Panc1 (cell line): Measurements from ENCODE around the gene UBE2M. TPM values are rescaled to one million over a fixed set of nuclear protein-coding genes. Genes with fewer than 3 reads are reported as not detected.

Experiments used
- ATAC-seq: fragments of 200-7000 bp; cut with Tn5 transposase; 2 replicates; pipeline ENCODE4 v1.9.1; 2020; ENCODE audit warnings: mild to moderate bottlenecking, moderate library complexity
- BruUV-seq: library from RNA; stranded (reverse); fragments of 400-500 nt; replicated peaks from 2 replicates; lab custom pipeline; 2021; lab: Mats Ljungman, UMichigan
- CTCF ChIA-PET: fragments of 300-600 bp; sonication (Branson Sonifier 250); formaldehyde crosslinking; loops from one replicate; lab custom pipeline; 2022; ENCODE audit warnings: antibody characterized with exemption; lab: Charles Lee
- POLR2A ChIA-PET: fragments of 300-600 bp; sonication (Branson Sonifier 250); formaldehyde crosslinking; loops from one replicate; lab custom pipeline; 2022; ENCODE audit warnings: antibody characterized with exemption; lab: Charles Lee
- DNase-seq: peaks from one replicate; pipeline ENCODE4 v3.0.0-alpha.2; 2010; ENCODE audit warnings: low read depth, low spot score
- H3K27ac ChIP-seq: 2 replicates; pipeline ENCODE4 v1.5.1; 2011; ENCODE audit warnings: mild to moderate bottlenecking, low read length, inconsistent platforms
- H3K27me3 ChIP-seq: fragments of 200-500 bp; sonication (Bioruptor generic); 2 replicates; pipeline ENCODE4 v1.6.0; 2014; ENCODE audit warnings: low read length, inconsistent platforms; ENCODE audit not compliant: control insufficient read depth, insufficient read depth
- H3K36me3 ChIP-seq: fragments of 200-500 bp; sonication (Bioruptor generic); 2 replicates; pipeline ENCODE4 v1.5.1; 2014; ENCODE audit warnings: inconsistent platforms, mild to moderate bottlenecking, low read length, moderate library complexity; ENCODE audit not compliant: control insufficient read depth, insufficient read depth
- H3K4me1 ChIP-seq: 2 replicates; pipeline ENCODE4 v1.5.1; 2011; ENCODE audit warnings: inconsistent platforms, mild to moderate bottlenecking, low read length, moderate library complexity; ENCODE audit not compliant: control insufficient read depth, insufficient read depth
- H3K4me3 ChIP-seq, 2 experiments: 2 replicates each; pipeline ENCODE4 v1.5.1; 2011 to 2012; ENCODE audit warnings: low read depth in 2 of 2, low read length in 2 of 2, mild to moderate bottlenecking in 2 of 2, inconsistent platforms in 1 of 2, moderate library complexity in 1 of 2
- H3K9me3 ChIP-seq: fragments of 200-500 bp; sonication (Bioruptor generic); 2 replicates; pipeline ENCODE4 v1.5.1; 2014; ENCODE audit warnings: low read depth, mild to moderate bottlenecking, inconsistent platforms, low read length, moderate library complexity; ENCODE audit not compliant: control insufficient read depth, insufficient read depth
- POLR2AphosphoS5 ChIP-seq: IDR thresholded peaks from 2 replicates; pipeline ENCODE4 v1.6.1; 2012; ENCODE audit warnings: mild to moderate bottlenecking, low read depth, low read length, moderate library complexity
- SIN3A ChIP-seq: IDR thresholded peaks from 2 replicates; pipeline ENCODE4 v1.6.1; 2012; ENCODE audit warnings: low read depth, mild to moderate bottlenecking, low read length, moderate library complexity, borderline replicate concordance; ENCODE audit not compliant: insufficient read depth
- TCF7L2 ChIP-seq: IDR thresholded peaks from 2 replicates; pipeline ENCODE4 v1.6.1; 2011; ENCODE audit warnings: mild to moderate bottlenecking, low read depth, low read length, inconsistent platforms
- in situ Hi-C: cut with HindIII; loops from 2 replicates; pipeline ENCODE4 v1.10.0; 2016; ENCODE audit warnings: low sequenced_read_pairs, low pct_unique_long_range_greater_than_20kb
- intact Hi-C: fragments of 100-400 bp; cut with micrococcal nuclease; formaldehyde crosslinking; loops from one replicate; pipeline ENCODE4 v1.10.0; 2022; ENCODE audit not compliant: unreplicated experiment
- total RNA-seq: library from RNA; stranded (reverse); gene quantifications from one replicate; pipeline ENCODE4 v1.2.1, GENCODE V29; 2021; ENCODE audit not compliant: unreplicated experiment
- TF ChIP-seq, protein P1 (sequence below), 2 experiments: IDR thresholded peaks; 2 replicates each; pipeline ENCODE4 v1.6.1; 2011 to 2012; ENCODE audit warnings: low read depth in 2 of 2, control low read depth in 1 of 2, low read length in 1 of 2, mild to moderate bottlenecking in 1 of 2, moderate library complexity in 1 of 2; ENCODE audit not compliant: insufficient read depth in 1 of 2

Gene UBE2M
- total RNA-seq, 1 experiment from 2014 or later: 189 TPM

DNA sequence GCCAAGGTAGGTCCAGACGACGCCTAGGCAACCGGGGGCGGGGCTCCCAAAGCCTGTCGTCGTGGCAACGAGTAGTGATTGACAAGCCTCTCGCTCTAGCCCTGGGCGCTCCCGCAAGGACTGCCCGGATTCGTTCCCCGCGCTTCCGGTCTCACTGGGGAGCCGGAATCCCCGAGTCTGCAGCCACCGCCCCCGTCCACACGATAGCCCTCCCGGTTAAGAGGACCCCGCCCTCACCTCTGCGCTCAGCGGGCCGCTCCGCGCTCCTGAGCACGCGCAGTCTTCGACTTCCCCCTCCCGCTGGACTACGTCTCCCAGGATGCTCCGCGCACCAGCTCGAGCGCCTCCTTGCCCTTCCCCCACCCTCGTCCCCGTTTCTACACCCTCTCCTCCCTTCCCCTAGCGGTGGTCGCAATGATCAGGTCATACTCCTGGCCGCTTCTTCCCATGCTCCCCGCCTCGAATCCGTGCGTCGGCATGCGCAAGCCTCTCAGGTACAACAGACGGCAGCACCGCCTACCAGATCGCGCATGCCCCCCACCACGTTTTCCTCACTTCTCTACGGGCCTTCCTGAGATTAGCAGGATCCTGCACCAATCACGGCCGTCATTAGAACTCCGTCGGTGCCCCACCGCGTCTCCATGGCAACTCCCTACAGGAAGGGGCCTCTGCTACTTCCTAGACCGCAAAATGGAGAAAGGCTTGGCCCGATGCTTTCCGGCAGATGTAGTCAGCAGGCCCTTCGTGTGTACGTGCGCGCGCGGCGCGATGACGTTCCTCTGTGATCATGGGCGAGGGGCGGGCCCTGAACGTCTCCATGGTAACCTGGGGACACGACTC, 14.6 kb upstream of the UBE2M start, which contains the start of gene MZF1:
MZF1 (minus strand) TSS at position 518 of the 840 bp plus-strand sequence. CDS start 1,946 bp downstream, outside the sequence.
- in situ Hi-C loops: no loop called here
- H3K27me3 ChIP-seq: no peaks in the 10 kb centered on the region
- H3K4me3 ChIP-seq: peak within 1 kb of the TSS; percentile 64 to 89
- H3K4me1 ChIP-seq: peaks cover 7% of the 10 kb centered on the region
- no peaks in the 10 kb centered on the region for H3K9me3 ChIP-seq
- DNase-seq (peak; percentile 98), ATAC-seq (peak; percentile 82)
- intact Hi-C loops: no loop called here
- CTCF ChIA-PET: no interaction called here
- H3K27ac ChIP-seq: peak within 1 kb of the TSS; percentile 90
- POLR2A ChIA-PET: interaction anchor here (0.8 kb wide), 1 partner anchor 57 kb away, joined by 5 read pairs; no protein-coding TSS in a partner anchor
- H3K36me3 ChIP-seq: no peaks in the 10 kb centered on the region
- no TSS peak for BruUV-seq
- TF ChIP-seq, protein P1, sequence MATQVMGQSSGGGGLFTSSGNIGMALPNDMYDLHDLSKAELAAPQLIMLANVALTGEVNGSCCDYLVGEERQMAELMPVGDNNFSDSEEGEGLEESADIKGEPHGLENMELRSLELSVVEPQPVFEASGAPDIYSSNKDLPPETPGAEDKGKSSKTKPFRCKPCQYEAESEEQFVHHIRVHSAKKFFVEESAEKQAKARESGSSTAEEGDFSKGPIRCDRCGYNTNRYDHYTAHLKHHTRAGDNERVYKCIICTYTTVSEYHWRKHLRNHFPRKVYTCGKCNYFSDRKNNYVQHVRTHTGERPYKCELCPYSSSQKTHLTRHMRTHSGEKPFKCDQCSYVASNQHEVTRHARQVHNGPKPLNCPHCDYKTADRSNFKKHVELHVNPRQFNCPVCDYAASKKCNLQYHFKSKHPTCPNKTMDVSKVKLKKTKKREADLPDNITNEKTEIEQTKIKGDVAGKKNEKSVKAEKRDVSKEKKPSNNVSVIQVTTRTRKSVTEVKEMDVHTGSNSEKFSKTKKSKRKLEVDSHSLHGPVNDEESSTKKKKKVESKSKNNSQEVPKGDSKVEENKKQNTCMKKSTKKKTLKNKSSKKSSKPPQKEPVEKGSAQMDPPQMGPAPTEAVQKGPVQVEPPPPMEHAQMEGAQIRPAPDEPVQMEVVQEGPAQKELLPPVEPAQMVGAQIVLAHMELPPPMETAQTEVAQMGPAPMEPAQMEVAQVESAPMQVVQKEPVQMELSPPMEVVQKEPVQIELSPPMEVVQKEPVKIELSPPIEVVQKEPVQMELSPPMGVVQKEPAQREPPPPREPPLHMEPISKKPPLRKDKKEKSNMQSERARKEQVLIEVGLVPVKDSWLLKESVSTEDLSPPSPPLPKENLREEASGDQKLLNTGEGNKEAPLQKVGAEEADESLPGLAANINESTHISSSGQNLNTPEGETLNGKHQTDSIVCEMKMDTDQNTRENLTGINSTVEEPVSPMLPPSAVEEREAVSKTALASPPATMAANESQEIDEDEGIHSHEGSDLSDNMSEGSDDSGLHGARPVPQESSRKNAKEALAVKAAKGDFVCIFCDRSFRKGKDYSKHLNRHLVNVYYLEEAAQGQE (IDR thresholded peaks at IDR 0.05; ENCODE audit: insufficient read depth in 1 of 2, low read depth in 2 of 2, low read length in 1 of 2): peak in 1 of 2 experiments; percentile 51; a peak in 1 of 4 replicates
- TF ChIP-seq POLR2AphosphoS5 (peak; percentile 84), TCF7L2 (peak; percentile 82), SIN3A (no peak; the same call in 1 of the 2 replicates)

DNA sequence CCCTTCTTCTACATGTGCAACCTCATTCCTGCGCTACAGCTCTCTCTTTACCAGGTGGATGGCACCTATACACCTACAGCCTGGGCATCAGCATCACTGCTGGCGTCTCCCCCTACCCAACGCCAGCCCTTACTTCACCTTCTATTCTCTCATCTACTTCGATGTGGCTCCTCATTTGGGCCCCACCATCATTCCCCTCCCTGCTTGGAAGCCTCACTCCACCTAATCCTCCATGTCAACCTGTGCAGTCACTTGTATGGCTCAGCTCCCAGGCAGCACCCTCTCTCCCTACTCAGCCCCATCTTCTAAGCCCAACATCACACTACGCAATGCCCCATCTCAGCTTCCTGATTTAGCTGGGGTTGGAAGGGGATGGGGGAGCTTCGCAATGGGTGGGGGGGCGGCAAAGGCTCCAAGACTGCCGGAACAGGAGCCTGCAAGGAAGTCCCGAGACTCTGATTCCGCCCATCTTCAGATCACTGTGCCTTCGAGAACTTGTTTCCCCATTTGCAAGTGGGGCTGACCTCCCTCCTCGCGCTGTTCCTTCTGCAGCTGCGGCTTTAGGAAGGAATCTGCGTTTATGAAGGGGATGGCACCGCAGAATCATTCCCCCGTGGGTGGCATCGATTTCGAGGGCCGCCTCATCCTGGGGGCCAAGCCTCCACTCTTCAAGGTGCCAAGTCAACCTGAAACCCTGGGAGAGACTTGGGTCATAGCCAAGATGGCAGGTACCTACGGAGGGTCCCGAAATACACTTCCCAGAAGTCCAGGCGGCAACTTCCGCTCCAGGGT, 13.8 kb upstream of the UBE2M start:
- no peaks in the 10 kb centered on the region for H3K9me3 ChIP-seq
- H3K27me3 ChIP-seq: no peaks in the 10 kb centered on the region
- H3K36me3 ChIP-seq: no peaks in the 10 kb centered on the region
- no peak for ATAC-seq
- no TSS peak for BruUV-seq
- H3K4me3 ChIP-seq: peak overlapping the region; percentile 64 to 89
- in situ Hi-C loops (no loop called here), intact Hi-C loops (no loop called here)
- H3K27ac ChIP-seq: peak overlapping the region; percentile 90
- DNase-seq: no peak
- peaks cover 7% of the 10 kb centered on the region for H3K4me1 ChIP-seq
- ChIA-PET CTCF (no interaction called here), POLR2A (interaction anchor here (0.6 to 0.8 kb wide), 2 partner anchors 56 to 67 kb away, joined by 5 to 7 read pairs; no protein-coding TSS in a partner anchor)
- TF ChIP-seq SIN3A: 0 out of 2 replicates have a peak, but pooled peaks have one; percentile 5
- TF ChIP-seq POLR2AphosphoS5: no peak

DNA sequence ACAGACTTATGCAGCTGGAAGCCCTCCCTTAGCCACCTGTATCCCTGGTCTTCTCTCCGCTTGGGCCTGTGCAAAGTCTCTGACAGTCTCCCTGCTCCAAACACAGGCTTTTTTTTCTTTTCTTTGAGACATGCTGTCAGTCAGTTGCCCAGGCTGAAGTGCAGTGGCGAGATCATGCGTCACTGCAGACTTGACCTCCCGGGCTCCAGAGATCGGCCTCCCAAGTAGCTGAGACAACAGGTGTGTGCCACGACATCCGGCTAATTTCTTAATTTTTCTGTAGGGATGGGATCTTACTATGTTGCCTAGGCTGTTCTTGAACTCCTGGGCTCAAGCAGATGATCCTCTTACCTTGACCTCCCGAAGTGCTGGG, 13.2 kb upstream of the UBE2M start:
- intact Hi-C loops: no loop called here

More for the DNA sequence above, 13.2 kb upstream of the UBE2M start:
- no peak for DNase-seq
- Histone ChIP-seq H3K27ac (no peak overlapping the region), H3K27me3 (no peaks in the 10 kb centered on the region), H3K4me3 (no peak overlapping the region), H3K4me1 (peaks cover 7% of the 10 kb centered on the region), H3K36me3 (no peaks in the 10 kb centered on the region), H3K9me3 (no peaks in the 10 kb centered on the region)
- ChIA-PET POLR2A (no interaction called here), CTCF (no interaction called here)
- BruUV-seq: TSS peak; percentile 63
- no peak for ATAC-seq
- in situ Hi-C loops: no loop called here
- TF ChIP-seq POLR2AphosphoS5: 0 out of 2 replicates have a peak, but pooled peaks have one; percentile 45
- TF ChIP-seq, protein P1 (IDR thresholded peaks at IDR 0.05; ENCODE audit: insufficient read depth in 1 of 2, low read depth in 2 of 2, low read length in 1 of 2): no peak
